OCI-LY7 (cell line): ENCODE results near the gene WDFY2. TPM values are rescaled to one million over a fixed set of nuclear protein-coding genes. Genes with fewer than 3 reads are reported as not detected.

Experiments
- BruUV-seq: library from RNA; stranded (reverse); fragments of 400-500 nt; replicated peaks from 2 replicates; lab custom pipeline; 2021; lab: Mats Ljungman, UMichigan
- CTCF ChIA-PET: fragments of 300-600 bp; sonication (Branson Sonifier 250); formaldehyde crosslinking; loops from one replicate; lab custom pipeline; 2022; ENCODE audit warnings: antibody characterized with exemption; ENCODE audit not compliant: unreplicated experiment; lab: Charles Lee
- POLR2A ChIA-PET: fragments of 300-600 bp; sonication (Branson Sonifier 250); formaldehyde crosslinking; loops from one replicate; lab custom pipeline; 2022; ENCODE audit warnings: antibody characterized with exemption; lab: Charles Lee
- DNase-seq: peaks from one replicate; pipeline ENCODE4 v3.0.0-alpha.2; 2015; ENCODE audit warnings: low spot score
- H2AFZ ChIP-seq: fragments of 200-600 bp; sonication (generic), shearing (Covaris generic); 2 replicates; pipeline ENCODE4 v1.6.1; 2014; ENCODE audit warnings: mild to moderate bottlenecking, antibody characterized with exemption, low read length, moderate library complexity
- H3K27ac ChIP-seq: fragments of 200-600 bp; sonication (generic); 2 replicates; pipeline ENCODE4 v1.5.1; 2014; ENCODE audit warnings: mixed run types, low read depth, mild to moderate bottlenecking, moderate library complexity, low read length, inconsistent platforms; ENCODE audit not compliant: poor library complexity, severe bottlenecking
- H3K36me3 ChIP-seq: fragments of 200-600 bp; sonication (generic); 2 replicates; pipeline ENCODE4 v1.6.1; 2014; ENCODE audit warnings: mild to moderate bottlenecking, antibody characterized with exemption, low read length, moderate library complexity, mixed read lengths; ENCODE audit not compliant: insufficient read depth
- H3K4me1 ChIP-seq: fragments of 200-600 bp; sonication (generic); 2 replicates; pipeline ENCODE4 v1.5.1; 2014; ENCODE audit warnings: mild to moderate bottlenecking, low read length; ENCODE audit not compliant: insufficient read depth, poor library complexity, severe bottlenecking
- H3K4me2 ChIP-seq: fragments of 200-600 bp; sonication (generic); 2 replicates; pipeline ENCODE4 v1.6.1; 2014; ENCODE audit warnings: mild to moderate bottlenecking, low read length
- H3K4me3 ChIP-seq: fragments of 200-600 bp; sonication (generic); 2 replicates; pipeline ENCODE4 v1.5.1; 2014; ENCODE audit warnings: mild to moderate bottlenecking, low read depth, low read length; ENCODE audit not compliant: poor library complexity, severe bottlenecking
- H3K79me2 ChIP-seq: fragments of 200-600 bp; sonication (generic); 2 replicates; pipeline ENCODE4 v1.6.1; 2016; ENCODE audit warnings: low read depth, mild to moderate bottlenecking, low read length, moderate library complexity, mixed read lengths; ENCODE audit not compliant: insufficient read depth
- H3K9me2 ChIP-seq: fragments of 200-600 bp; sonication (generic); 2 replicates; pipeline ENCODE4 v1.6.1; 2016; ENCODE audit warnings: mild to moderate bottlenecking, low read length, mixed read lengths; ENCODE audit not compliant: insufficient read depth
- H3K9me3 ChIP-seq: fragments of 200-600 bp; sonication (generic); 2 replicates; pipeline ENCODE4 v1.6.1; 2014; ENCODE audit warnings: mild to moderate bottlenecking, mixed run types, low read length, mixed read lengths
- H4K20me1 ChIP-seq: fragments of 200-600 bp; sonication (generic); 2 replicates; pipeline ENCODE4 v1.6.1; 2014; ENCODE audit warnings: mild to moderate bottlenecking, antibody characterized with exemption, low read length, moderate library complexity, mixed read lengths; ENCODE audit not compliant: insufficient read depth
- CTCF ChIP-seq: fragments of 200-600 bp; sonication (generic); conservative IDR thresholded peaks from 2 replicates; pipeline ENCODE4 v1.5.1; 2014; ENCODE audit warnings: mild to moderate bottlenecking, antibody characterized with exemption, low read length, moderate library complexity, mixed read lengths
- EZH2phosphoT487 ChIP-seq: fragments of 200-600 bp; sonication (generic); IDR thresholded peaks from 2 replicates; pipeline ENCODE4 v1.6.1; 2018; ENCODE audit warnings: low read depth, borderline replicate concordance, mild to moderate bottlenecking, mixed run types, antibody characterized with exemption, low read length, moderate library complexity, mixed read lengths
- intact Hi-C: fragments of 100-400 bp; cut with micrococcal nuclease; formaldehyde crosslinking; loops from one replicate; pipeline ENCODE4 v1.10.0; 2022; ENCODE audit not compliant: unreplicated experiment
- total RNA-seq, 2 experiments: library from RNA; depleted of rRNA in 1 of 2; stranded (reverse); fragments of >200 nt in 1 of 2; shearing (Covaris generic) in 1 of 2; gene quantifications; 2 replicates each; pipeline ENCODE4 v1.2.3, GENCODE V29; 2014 to 2022

WDFY2 gene
- total RNA-seq, 2 experiments from 2014 or later, result 6.4 to 18.1 TPM

GRCh38 chr13:51636349-51636890 lies 52.2 kb downstream of the WDFY2 start:
- ChIA-PET POLR2A (no interaction called here), CTCF (no interaction called here)
- BruUV-seq, result no TSS peak
- Histone ChIP-seq H4K20me1 (no peaks in the 10 kb centered on the region), H3K79me2 (no peaks in the 10 kb centered on the region), H3K27ac (no peak overlapping the region), H3K36me3 (no peaks in the 10 kb centered on the region), H3K9me2 (no peaks in the 10 kb centered on the region), H3K4me1 (peaks cover 9% of the 10 kb centered on the region), H3K4me2 (no peak overlapping the region), H3K4me3 (no peak overlapping the region), H2AFZ (no peak overlapping the region), H3K9me3 (no peaks in the 10 kb centered on the region)
- no peak for TF ChIP-seq EZH2phosphoT487
- TF ChIP-seq CTCF, result no peak
- no peak for DNase-seq
- intact Hi-C loops, result no loop called here

GRCh38 chr13:51637852-51638215 lies 53.6 kb downstream of the WDFY2 start:
- H3K27ac ChIP-seq, result no peak overlapping the region
- H4K20me1 ChIP-seq, result no peaks in the 10 kb centered on the region
- ChIA-PET CTCF (no interaction called here), POLR2A (interaction anchor here (1.0 kb wide), 1 partner anchor 8 kb away, joined by 3 read pairs; no protein-coding TSS in a partner anchor)
- H3K9me3 ChIP-seq, result no peaks in the 10 kb centered on the region
- intact Hi-C loops, result no loop called here
- H2AFZ ChIP-seq, result no peak overlapping the region
- no TSS peak for BruUV-seq
- H3K79me2 ChIP-seq, result no peaks in the 10 kb centered on the region
- no peaks in the 10 kb centered on the region for H3K36me3 ChIP-seq
- H3K4me1 ChIP-seq, result peaks cover 9% of the 10 kb centered on the region
- H3K4me3 ChIP-seq, result no peak overlapping the region
- no peaks in the 10 kb centered on the region for H3K9me2 ChIP-seq
- DNase-seq, result no peak
- no peak for TF ChIP-seq CTCF
- TF ChIP-seq EZH2phosphoT487, result no peak
- H3K4me2 ChIP-seq, result no peak overlapping the region

- H3K9me3 ChIP-seq, result no peaks in the 10 kb centered on the region
- no peak overlapping the region for H3K27ac ChIP-seq
- TF ChIP-seq EZH2phosphoT487, result no peak
- TF ChIP-seq CTCF, result no peak
- peaks cover 9% of the 10 kb centered on the region for H3K4me1 ChIP-seq
- H3K9me2 ChIP-seq, result no peaks in the 10 kb centered on the region
- intact Hi-C loops, result no loop called here
- no peaks in the 10 kb centered on the region for H4K20me1 ChIP-seq
- no peak overlapping the region for H3K4me3 ChIP-seq
- no TSS peak for BruUV-seq
- H3K4me2 ChIP-seq, result no peak overlapping the region
- ChIA-PET CTCF (no interaction called here), POLR2A (interaction anchor here (1.0 kb wide), 1 partner anchor 9 kb away, joined by 3 read pairs; no protein-coding TSS in a partner anchor)
- no peak for DNase-seq
- no peak overlapping the region for H2AFZ ChIP-seq
- H3K36me3 ChIP-seq, result no peaks in the 10 kb centered on the region
- no peaks in the 10 kb centered on the region for H3K79me2 ChIP-seq
Measured at GRCh38 chr13:51638216-51638871, 54.1 kb downstream of the WDFY2 start.
